SK-N-SH (cell line): ENCODE data around the gene TP73. TPM values are rescaled to one million over a fixed set of nuclear protein-coding genes. Genes with fewer than 3 reads are reported as not detected.

Experiments
- CTCF ChIA-PET: fragments of 300-600, 350-600 bp; formaldehyde crosslinking; extraction: SDS; loops from one replicate; lab custom pipeline; 2021; lab: Yijun Ruan, JAX
- POLR2A ChIA-PET: fragments of 350-600 bp; sonication (Branson Sonifier 250); formaldehyde crosslinking; extraction: SDS; loops from one replicate; lab custom pipeline; 2020; ENCODE audit warnings: antibody characterized with exemption, inconsistent platforms; lab: Yijun Ruan, JAX
- DNase-seq: peaks from one replicate; pipeline ENCODE4 v3.0.0; 2012
- H2AFZ ChIP-seq: fragments of 200-600 bp; sonication (generic); 2 replicates; pipeline ENCODE4 v1.8.1; 2016; ENCODE audit warnings: antibody characterized with exemption, mild to moderate bottlenecking, low read depth
- H3F3A ChIP-seq: fragments of 200-600 bp; sonication (generic); replicated peaks from 2 replicates; pipeline ENCODE3; 2016; ENCODE audit warnings: antibody characterized with exemption, mild to moderate bottlenecking; ENCODE audit not compliant: insufficient read depth
- H3K27ac ChIP-seq, 2 experiments: fragments of 200-500 bp in 1 of 2; fragments of 200-600 bp in 1 of 2; sonication (Bioruptor generic) in 1 of 2; sonication (generic), shearing (Covaris generic) in 1 of 2; 2 replicates each; pipeline versions ENCODE4 v1.5.1 to v1.6.1; 2014 to 2016; ENCODE audit warnings: low read depth in 2 of 2, inconsistent platforms in 1 of 2, low read length in 1 of 2, mild to moderate bottlenecking in 1 of 2, mixed read lengths in 1 of 2
- H3K27me3 ChIP-seq: fragments of 200-600 bp; sonication (generic), shearing (Covaris generic); 2 replicates; pipeline ENCODE4 v1.6.1; 2016; ENCODE audit warnings: mixed run types; ENCODE audit not compliant: insufficient read depth
- H3K36me3 ChIP-seq, 2 experiments: fragments of 200-500 bp in 1 of 2; fragments of 200-600 bp in 1 of 2; sonication (Bioruptor generic) in 1 of 2; sonication (generic) in 1 of 2; replicated peaks in 1 of 2; 2 replicates each; pipeline versions ENCODE3 to v1.5.1; 2014 to 2016; ENCODE audit warnings: low read length in 1 of 2, mild to moderate bottlenecking in 1 of 2; ENCODE audit not compliant: insufficient read depth in 2 of 2, control insufficient read depth in 1 of 2
- H3K4me1 ChIP-seq, 2 experiments: fragments of 200-500 bp in 1 of 2; fragments of 200-600 bp in 1 of 2; sonication (Bioruptor generic) in 1 of 2; sonication (generic), shearing (Covaris generic) in 1 of 2; 2 replicates each; pipeline versions ENCODE4 v1.5.1 to v1.6.1; 2014 to 2016; ENCODE audit warnings: low read depth in 1 of 2, low read length in 1 of 2, mixed run types in 1 of 2; ENCODE audit not compliant: insufficient read depth in 2 of 2, control insufficient read depth in 1 of 2
- H3K4me2 ChIP-seq: fragments of 200-600 bp; sonication (generic), shearing (Covaris generic); 2 replicates; pipeline ENCODE4 v1.6.1; 2017; ENCODE audit warnings: mixed run types
- H3K4me3 ChIP-seq, 2 experiments: fragments of 200-500 bp in 1 of 2; fragments of 200-600 bp in 1 of 2; sonication (Bioruptor generic) in 1 of 2; sonication (generic), shearing (Covaris generic) in 1 of 2; 2 replicates each; pipeline versions ENCODE4 v1.5.1 to v1.8.1; 2014 to 2016; ENCODE audit warnings: low read depth in 2 of 2, inconsistent platforms in 1 of 2, low read length in 1 of 2, mild to moderate bottlenecking in 1 of 2, mixed read lengths in 1 of 2, moderate library complexity in 1 of 2
- H3K79me2 ChIP-seq: fragments of 200-600 bp; sonication (generic); 2 replicates; pipeline ENCODE4 v1.8.1; 2017; ENCODE audit warnings: mild to moderate bottlenecking; ENCODE audit not compliant: insufficient read depth
- H3K9ac ChIP-seq: fragments of 200-600 bp; sonication (generic); 2 replicates; pipeline ENCODE4 v1.6.1; 2017; ENCODE audit warnings: mixed run types
- H3K9me2 ChIP-seq: fragments of 200-600 bp; sonication (generic); 2 replicates; pipeline ENCODE4 v1.6.1; 2017; ENCODE audit warnings: mixed run types
- H3K9me3 ChIP-seq: fragments of 200-600 bp; sonication (generic); 2 replicates; pipeline ENCODE4 v1.6.1; 2017; ENCODE audit warnings: mixed run types, mild to moderate bottlenecking, moderate library complexity
- H4K20me1 ChIP-seq: fragments of 200-600 bp; sonication (generic); 2 replicates; pipeline ENCODE4 v1.6.1; 2017; ENCODE audit warnings: mild to moderate bottlenecking, mixed run types; ENCODE audit not compliant: insufficient read depth
- FOSL2 ChIP-seq: IDR thresholded peaks from 2 replicates; pipeline ENCODE4 v1.4.0; 2012; ENCODE audit warnings: low read depth, mild to moderate bottlenecking, moderate library complexity, borderline replicate concordance
- GATA2 ChIP-seq: sonication (generic); formaldehyde crosslinking; IDR thresholded peaks from 2 replicates; pipeline ENCODE4 v1.5.0; 2020; ENCODE audit warnings: mild to moderate bottlenecking, missing genetic modification reagents
- RCOR1 ChIP-seq: fragments of 150-350 bp; IDR thresholded peaks from 2 replicates; pipeline ENCODE4 v1.6.1; 2017; ENCODE audit warnings: antibody characterized with exemption, low read length
- TEAD4 ChIP-seq: IDR thresholded peaks from 2 replicates; pipeline ENCODE4 v1.4.0; 2012; ENCODE audit warnings: mild to moderate bottlenecking, borderline replicate concordance; ENCODE audit not compliant: insufficient read depth
- YY1 ChIP-seq: IDR thresholded peaks from 2 replicates; pipeline ENCODE4 v1.4.0; 2012; ENCODE audit warnings: low read depth, mild to moderate bottlenecking
- WGBS: methylation state at CpG from one replicate; pipeline ENCODE4 v1.1.6; 2017; ENCODE audit warnings: low lambda C conversion rate; 5-methylcytosine and 5-hydroxymethylcytosine counted together
- polyA plus RNA-seq, 3 experiments: library from polyadenylated mRNA; depleted of rRNA; stranded (reverse); fragments of >200 nt; gene quantifications; 2 replicates each; pipeline ENCODE4 v1.2.3, GENCODE V29; 2012
- TF ChIP-seq, protein P1 (sequence below): IDR thresholded peaks from 2 replicates; pipeline ENCODE4 v1.4.0; 2012; ENCODE audit warnings: low read depth, borderline replicate concordance
- TF ChIP-seq, protein P2 (sequence below): fragments of 150-350 bp; IDR thresholded peaks from 2 replicates; pipeline ENCODE4 v1.6.1; 2017; ENCODE audit warnings: antibody characterized with exemption, low read length, low read depth, borderline replicate concordance

TP73 gene
- polyA plus RNA-seq, 1 of the 3 experiments (the other 2 are of a cell fraction): 0.64 TPM

DNA sequence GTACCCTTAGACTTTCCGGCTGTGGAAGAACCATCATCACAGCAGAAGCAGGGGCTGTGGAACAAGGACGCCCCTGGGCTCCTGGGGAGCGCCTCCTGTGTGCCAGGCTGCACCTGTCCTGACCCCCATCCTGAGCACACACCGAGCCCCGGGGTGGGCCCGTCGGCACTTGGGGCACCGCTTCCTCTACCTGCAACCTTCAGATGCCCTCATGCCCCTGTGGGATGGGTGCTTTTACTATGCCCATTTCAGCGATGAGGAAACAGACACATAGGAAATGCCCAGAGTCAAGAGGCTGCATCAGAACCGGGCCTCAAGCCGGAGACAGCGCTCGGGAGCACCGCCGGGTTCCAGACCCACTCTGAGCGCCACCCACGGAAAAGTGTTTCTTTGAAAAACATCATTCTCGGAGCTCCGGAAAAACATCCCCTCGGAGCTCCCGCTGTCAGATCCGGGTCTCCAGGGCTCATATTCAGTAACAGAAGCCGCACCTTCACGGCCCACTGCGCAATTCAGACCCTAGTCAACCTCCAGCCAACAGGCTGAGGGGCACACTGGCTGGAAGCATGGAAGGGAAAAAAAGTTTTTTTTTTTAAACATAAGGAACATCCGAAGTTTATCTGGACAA, 19.5 kb upstream of the TP73 start:
- no peaks in the 10 kb centered on the region for H3F3A ChIP-seq
- peaks cover 0 to 13% of the 10 kb centered on the region in 2 experiments; a peak in 2 of 4 replicates for H3K4me1 ChIP-seq
- H4K20me1 ChIP-seq: no peaks in the 10 kb centered on the region
- peaks cover 5 to 88% of the 10 kb centered on the region in 2 experiments for H3K36me3 ChIP-seq
- H3K4me2 ChIP-seq: no peak overlapping the region
- no peak overlapping the region; a peak in 1 of 4 replicates for H3K27ac ChIP-seq
- CTCF ChIA-PET: interaction anchor here (3.3 kb wide), 1 partner anchor 180 kb away, joined by 9 read pairs; no protein-coding TSS in a partner anchor
- no peak overlapping the region for H3K9ac ChIP-seq
- H3K27me3 ChIP-seq: no peaks in the 10 kb centered on the region
- no peaks in the 10 kb centered on the region for H3K9me2 ChIP-seq
- H3K79me2 ChIP-seq: no peaks in the 10 kb centered on the region
- TF ChIP-seq, protein P1, sequence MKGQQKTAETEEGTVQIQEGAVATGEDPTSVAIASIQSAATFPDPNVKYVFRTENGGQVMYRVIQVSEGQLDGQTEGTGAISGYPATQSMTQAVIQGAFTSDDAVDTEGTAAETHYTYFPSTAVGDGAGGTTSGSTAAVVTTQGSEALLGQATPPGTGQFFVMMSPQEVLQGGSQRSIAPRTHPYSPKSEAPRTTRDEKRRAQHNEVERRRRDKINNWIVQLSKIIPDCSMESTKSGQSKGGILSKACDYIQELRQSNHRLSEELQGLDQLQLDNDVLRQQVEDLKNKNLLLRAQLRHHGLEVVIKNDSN: no peak
- TF ChIP-seq YY1 (no peak), GATA2 (CRISPR knock-in tag) (no peak)
- TF ChIP-seq, all 33 proteins: peak for 0
- Histone ChIP-seq H2AFZ (no peak overlapping the region), H3K4me3 (no peak overlapping the region), H3K9me3 (no peaks in the 10 kb centered on the region)
- no peak for DNase-seq
- WGBS: 95% methylated on average over 14 of the region's 26 CpGs
- POLR2A ChIA-PET: no interaction called here

DNA sequence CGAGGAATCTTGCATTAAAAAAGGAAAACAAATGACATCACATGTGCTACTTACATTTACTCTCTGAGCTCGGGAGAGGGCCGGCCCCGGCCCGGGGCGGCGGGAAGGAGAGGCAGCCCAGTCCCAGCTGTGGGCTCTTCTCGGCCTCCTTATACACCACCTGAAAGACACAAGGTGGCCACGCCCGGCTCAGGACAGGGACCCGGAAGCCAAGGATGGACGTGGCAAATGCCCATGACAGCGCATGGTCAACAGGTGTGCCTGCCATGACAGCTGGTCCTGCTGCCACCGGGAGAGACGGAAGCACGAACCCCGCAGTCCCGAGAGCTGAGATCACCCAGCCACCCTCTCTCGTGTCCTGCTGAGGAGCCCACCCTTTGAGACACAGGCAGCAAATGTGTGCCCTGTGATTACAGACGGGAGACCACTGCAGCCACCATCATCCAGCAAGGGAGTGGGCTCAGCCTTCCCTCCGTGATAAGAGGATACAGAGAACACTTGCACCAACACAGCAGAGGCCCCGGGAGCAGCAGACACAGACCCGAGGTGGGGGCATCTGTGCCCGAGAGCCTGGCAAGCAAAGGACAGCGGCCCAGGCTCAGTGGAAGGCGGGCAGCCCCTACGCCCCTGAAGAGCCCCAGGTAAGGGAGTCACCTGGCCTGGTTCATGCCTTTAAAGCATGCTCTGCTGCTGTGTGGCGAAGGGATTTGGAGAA, 18.8 kb upstream of the TP73 start:
- no peak overlapping the region for H3K9ac ChIP-seq
- no peak overlapping the region for H3K27ac ChIP-seq
- DNase-seq: no peak
- no peaks in the 10 kb centered on the region for H3K9me2 ChIP-seq
- 80% methylated on average over 9 of the region's 28 CpGs for WGBS
- H3K4me3 ChIP-seq: no peak overlapping the region
- H3K27me3 ChIP-seq: no peaks in the 10 kb centered on the region
- no peak overlapping the region for H2AFZ ChIP-seq
- ChIA-PET POLR2A (no interaction called here), CTCF (no interaction called here)
- no peaks in the 10 kb centered on the region for H4K20me1 ChIP-seq
- no peaks in the 10 kb centered on the region for H3K79me2 ChIP-seq
- H3K9me3 ChIP-seq: no peaks in the 10 kb centered on the region
- peaks cover 0 to 6% of the 10 kb centered on the region in 2 experiments; a peak in 2 of 4 replicates for H3K4me1 ChIP-seq
- no peaks in the 10 kb centered on the region for H3F3A ChIP-seq
- TF ChIP-seq TEAD4: no peak
- no peak overlapping the region for H3K4me2 ChIP-seq
- H3K36me3 ChIP-seq: peaks cover 9 to 89% of the 10 kb centered on the region in 2 experiments

DNA sequence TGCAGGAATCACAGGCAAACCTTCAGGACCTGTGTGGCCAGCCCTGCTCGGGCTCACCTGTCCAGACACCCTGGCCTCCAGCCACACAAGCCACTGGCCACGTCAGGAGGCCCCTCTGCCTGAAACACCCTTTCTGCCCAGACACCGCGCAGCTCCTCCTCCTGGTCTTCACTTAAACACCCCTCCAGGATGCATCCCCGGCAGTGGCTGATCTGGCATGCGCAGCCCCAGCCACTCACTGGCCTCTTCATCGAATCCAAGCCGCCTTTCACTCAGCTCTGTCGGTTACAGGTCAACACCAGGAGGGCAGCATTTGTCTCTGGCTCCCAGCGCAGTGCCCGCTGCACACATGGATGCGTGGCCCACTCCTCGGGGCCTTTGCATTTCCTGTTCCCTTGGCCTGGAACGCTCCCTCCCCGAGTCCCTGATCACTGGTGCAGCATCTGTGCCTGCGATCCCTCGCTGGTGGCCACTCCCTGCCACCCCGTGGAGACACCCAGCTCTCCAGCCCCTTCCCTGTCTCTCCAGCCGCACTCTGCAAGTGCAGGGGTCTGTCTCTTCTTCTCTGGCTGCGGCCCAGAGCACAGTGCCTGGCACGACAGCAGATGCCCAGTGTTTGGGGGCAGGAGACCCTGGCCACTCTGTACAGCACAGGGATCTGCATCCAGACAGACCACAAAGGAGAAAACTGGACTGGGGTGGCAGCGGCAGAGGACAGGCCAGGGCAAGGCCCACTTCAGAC, 18.1 kb upstream of the TP73 start:
- DNase-seq: no peak
- H2AFZ ChIP-seq: no peak overlapping the region
- H3K4me2 ChIP-seq: no peak overlapping the region
- POLR2A ChIA-PET: no interaction called here
- H3K36me3 ChIP-seq: peaks cover 5 to 89% of the 10 kb centered on the region in 2 experiments
- TF ChIP-seq, protein P2, sequence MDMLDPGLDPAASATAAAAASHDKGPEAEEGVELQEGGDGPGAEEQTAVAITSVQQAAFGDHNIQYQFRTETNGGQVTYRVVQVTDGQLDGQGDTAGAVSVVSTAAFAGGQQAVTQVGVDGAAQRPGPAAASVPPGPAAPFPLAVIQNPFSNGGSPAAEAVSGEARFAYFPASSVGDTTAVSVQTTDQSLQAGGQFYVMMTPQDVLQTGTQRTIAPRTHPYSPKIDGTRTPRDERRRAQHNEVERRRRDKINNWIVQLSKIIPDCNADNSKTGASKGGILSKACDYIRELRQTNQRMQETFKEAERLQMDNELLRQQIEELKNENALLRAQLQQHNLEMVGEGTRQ: no peak
- no peak for TF ChIP-seq FOSL2
- TF ChIP-seq RCOR1: no peak
- no peak overlapping the region for H3K9ac ChIP-seq
- 92% methylated on average over 22 of the region's 22 CpGs for WGBS
- CTCF ChIA-PET: no interaction called here
- no peak overlapping the region for H3K4me3 ChIP-seq
- H4K20me1 ChIP-seq: no peaks in the 10 kb centered on the region
- H3K9me2 ChIP-seq: no peaks in the 10 kb centered on the region
- H3K9me3 ChIP-seq: no peaks in the 10 kb centered on the region
- H3K4me1 ChIP-seq: no peaks in the 10 kb centered on the region; a peak in 1 of 4 replicates
- no peaks in the 10 kb centered on the region for H3K27me3 ChIP-seq
- no peaks in the 10 kb centered on the region for H3K79me2 ChIP-seq
- no peaks in the 10 kb centered on the region for H3F3A ChIP-seq
- no peak overlapping the region for H3K27ac ChIP-seq
